ENCODE results near the gene WDR64.

The WDR64 gene

DNA sequence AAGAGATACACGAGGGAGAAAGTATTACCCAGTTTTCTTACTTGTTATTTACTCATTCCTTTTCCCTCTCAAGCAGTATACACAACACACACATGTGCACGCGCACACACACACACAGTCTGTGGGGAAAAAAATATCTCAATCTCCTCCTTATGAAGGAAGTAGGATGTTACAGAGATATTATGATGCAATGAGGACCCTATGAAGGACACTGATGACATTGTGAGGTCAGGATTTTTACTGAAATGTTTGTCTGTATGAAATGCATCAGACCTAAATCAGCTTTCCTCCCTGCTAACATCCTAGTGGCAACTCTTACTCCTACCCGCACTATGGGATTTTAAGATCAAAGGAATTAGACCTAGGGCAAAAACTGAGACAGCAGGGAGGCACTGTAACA lies at the start of gene WDR64:
TSS of gene WDR64 (plus strand) at position 270 of the 400 bp plus-strand sequence. CDS start 204 bp downstream, outside the sequence.
- DNase-seq (ENCODE audit: low read depth in 2 of 2) = no peak

DNA sequence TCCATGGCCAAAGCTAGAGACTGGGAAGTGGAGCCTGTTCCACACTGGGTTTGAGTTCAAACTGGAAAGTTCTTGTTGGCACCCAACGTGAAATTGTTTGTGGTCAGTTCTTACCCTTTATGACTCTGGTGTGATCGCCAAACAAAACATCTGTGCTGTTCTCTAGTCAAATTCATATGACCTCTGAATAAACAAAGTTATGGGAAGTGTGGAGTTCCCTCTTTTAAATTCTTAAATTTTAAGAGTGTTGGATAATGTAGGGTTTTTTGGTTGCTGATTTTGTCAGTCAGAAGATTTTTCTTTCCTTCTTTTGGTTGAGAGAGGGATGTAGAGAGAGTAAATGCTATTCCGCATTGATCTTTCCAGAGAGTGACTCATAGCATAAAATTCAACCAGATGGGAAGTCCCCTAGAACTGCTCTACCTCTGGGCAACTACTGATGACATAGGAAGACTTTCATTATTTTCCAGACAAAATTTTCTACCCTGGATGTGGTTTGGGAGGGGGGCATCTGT lies 48.3 kb upstream of the WDR64 start:
- no peak for DNase-seq (ENCODE audit: low read depth in 2 of 2)

DNA sequence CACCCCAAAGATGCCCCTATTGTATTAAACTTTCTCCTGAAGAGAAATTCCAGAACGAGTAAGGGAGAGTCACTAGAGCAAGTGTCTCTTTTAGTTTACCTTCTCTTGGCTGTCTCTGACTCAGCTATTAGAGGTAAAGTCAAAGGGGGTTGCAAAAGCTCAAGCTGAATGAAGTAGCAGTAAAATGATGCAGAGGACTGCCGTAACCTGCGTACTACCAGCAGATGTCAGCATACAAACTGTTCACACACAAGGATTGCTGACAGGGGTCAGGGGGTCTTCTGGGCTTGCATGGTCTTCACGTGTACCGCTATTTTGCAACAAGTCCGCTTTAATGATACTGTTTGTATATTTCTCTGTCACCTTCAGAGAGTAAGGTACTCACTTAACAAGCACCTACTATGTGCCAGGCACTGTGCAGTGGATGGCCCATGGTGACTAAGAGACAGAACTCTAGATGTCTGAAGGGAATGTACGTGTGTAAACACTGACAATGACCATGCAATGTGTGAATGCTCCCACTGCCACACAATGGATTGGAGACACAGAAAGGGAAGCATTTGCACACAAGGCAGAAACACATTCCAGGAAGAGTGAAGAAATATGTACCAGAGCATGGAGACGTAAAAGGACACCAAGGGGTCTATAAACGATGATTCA lies 46.8 kb upstream of the WDR64 start:
- DNase-seq (ENCODE audit: low read depth in 2 of 2) = no peak

- DNase-seq (ENCODE audit: low read depth in 2 of 2) = no peak
These were observed 45.5 kb upstream of the WDR64 start for GRCh38 chr1:241606544-241606943.

GRCh38 chr1:241607497-241607896 lies 44.6 kb upstream of the WDR64 start:
- DNase-seq (ENCODE audit: low read depth in 2 of 2) = no peak

DNA sequence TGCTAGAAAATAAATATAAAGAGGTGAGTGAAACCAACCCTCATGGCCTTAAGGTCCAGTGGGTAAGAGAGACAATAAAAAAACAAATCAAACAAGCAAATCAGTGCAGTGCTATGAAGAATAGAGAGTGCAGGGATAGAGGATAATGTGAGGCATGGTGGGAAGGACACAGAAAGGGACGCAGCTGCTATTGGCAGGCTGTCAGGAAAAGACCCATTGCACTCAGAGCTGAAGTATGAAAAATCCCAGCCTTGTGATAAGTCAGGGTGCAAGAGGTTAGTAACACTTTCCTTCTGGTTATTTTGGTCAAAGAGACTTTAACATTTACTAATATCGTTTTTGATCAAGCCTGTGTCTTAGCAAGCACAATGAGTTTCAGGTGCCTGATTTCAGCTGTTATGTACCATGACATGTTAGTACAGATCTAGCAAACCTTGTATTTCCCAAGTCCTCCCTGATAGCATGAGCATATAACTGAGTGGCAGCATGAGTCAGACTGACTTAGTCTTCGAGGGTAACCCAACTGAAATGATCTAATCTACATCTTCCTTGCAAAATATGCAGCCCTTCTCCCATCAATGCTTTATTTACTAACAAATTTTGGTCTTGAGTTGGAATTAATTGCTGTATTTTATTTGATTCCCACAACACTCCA lies 43.6 kb upstream of the WDR64 start:
- no peak for DNase-seq (ENCODE audit: low read depth in 2 of 2)

GRCh38 chr1:241610056-241610815 lies 41.8 kb upstream of the WDR64 start:
- no peak for DNase-seq (ENCODE audit: low read depth in 2 of 2)

DNA sequence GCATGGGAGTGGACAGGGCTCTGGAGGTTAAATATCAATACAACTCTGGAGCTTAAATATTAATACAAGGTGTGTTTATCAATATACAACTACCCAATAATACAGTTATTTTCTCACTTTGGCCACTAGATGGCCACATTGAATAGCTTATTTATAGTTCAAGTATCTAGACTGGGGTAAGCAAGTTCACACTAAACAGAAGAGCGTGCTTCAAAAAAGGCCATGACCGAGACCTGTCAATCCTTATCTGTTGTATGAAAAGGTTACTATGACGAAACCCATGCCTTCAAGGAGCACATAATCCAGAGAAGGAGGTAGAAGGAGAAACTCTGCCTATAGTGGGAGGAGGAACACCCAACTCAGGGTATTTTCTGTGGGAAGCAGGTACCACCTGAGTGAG lies 41.0 kb upstream of the WDR64 start:
- DNase-seq (ENCODE audit: low read depth in 2 of 2) = no peak

- DNase-seq (ENCODE audit: low read depth in 2 of 2) = no peak
These were observed 40.3 kb upstream of the WDR64 start for GRCh38 chr1:241611736-241612135.

- DNase-seq (ENCODE audit: low read depth in 2 of 2) = no peak
These were observed 39.3 kb upstream of the WDR64 start for GRCh38 chr1:241612533-241613477.

DNA sequence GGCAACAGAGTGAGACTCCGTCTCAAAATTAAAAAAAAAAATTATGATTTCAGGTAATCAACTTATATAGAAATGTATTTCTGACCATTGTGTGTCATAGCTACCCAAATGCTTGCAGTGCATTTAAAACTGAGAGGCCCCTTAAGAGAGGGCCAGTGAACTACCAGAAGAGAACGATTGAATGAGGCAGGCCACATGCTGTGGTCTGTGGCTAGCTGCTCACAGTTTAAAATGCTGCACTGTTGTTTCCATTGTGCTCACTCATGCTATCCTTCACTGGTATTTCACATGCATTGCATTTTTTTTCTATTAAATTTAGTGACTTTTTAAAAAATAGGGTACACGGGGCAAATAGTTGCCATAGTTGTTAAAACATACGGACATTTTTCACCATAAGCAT lies 37.9 kb upstream of the WDR64 start:
- no peak for DNase-seq (ENCODE audit: low read depth in 2 of 2)

DNA sequence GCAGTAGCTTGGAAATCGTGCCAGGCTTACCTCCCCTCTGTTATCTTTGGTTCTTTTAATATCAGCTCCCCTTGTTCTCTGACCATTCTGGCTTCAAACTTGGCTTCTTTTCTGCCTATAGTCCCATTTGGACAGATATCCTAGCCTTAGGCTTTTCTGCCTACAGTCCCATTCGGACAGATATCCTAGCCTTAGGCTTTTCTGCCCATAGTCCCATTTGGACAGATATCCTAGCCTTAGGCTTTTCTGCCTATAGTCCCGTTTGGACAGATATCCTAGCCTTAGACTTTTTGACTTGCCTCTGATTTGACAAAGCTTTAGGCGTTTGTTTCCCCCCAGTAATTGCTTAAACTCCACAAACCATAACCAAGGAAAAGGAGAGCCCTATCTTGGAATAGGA lies 37.5 kb upstream of the WDR64 start:
- DNase-seq (ENCODE audit: low read depth in 2 of 2) = no peak

- DNase-seq (ENCODE audit: low read depth in 2 of 2) = no peak
These were observed 36.8 kb upstream of the WDR64 start for GRCh38 chr1:241615043-241615974.

GRCh38 chr1:241617426-241617825 lies 34.7 kb upstream of the WDR64 start:
- DNase-seq (ENCODE audit: low read depth in 2 of 2) = no peak

DNA sequence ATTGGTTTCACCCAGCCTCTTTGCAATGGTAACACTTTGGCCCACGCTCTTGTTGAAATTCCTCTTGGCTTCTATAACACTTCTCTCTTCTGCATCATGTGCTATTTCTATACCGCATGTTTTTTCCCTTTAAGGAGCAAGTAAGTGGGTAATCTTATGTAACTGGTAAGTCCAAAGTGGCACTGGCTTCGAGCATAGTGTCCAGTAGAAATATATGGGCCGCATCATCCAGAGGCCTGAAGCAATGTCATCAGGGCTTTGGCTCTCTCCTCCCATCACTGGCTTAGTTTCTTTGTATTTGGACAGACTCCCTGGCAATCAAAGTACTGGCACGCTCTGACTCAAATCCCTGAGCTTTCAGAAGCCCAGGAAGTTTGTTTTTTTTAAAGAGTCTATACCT lies 29.4 kb upstream of the WDR64 start:
- no peak for DNase-seq (ENCODE audit: low read depth in 2 of 2)

- DNase-seq (ENCODE audit: low read depth in 2 of 2) = no peak
These were observed 27.1 kb upstream of the WDR64 start for GRCh38 chr1:241624935-241625334.

- DNase-seq (ENCODE audit: low read depth in 2 of 2) = no peak
These were observed 24.4 kb upstream of the WDR64 start for GRCh38 chr1:241627453-241628259.

DNA sequence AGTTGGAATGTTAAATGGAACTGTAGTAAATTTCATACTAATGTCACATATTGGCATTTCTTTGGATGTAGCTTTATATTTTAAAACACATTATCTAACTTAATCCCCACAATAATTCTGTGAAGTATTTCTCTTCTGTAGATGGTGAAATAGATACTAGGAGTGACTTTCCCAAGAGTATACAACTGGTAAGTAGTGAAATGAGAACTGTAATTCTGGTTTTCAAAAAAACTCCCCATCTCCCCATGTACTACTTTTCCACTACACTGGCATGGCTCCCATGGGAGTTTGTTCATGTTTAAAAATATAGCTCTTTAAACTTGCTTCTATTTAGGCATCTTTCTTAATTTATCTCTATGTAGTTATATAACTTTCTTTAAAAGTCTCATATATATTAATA lies 22.1 kb upstream of the WDR64 start:
- no peak for DNase-seq (ENCODE audit: low read depth in 2 of 2)

GRCh38 chr1:241630476-241630875 lies 21.6 kb upstream of the WDR64 start:
- DNase-seq (ENCODE audit: low read depth in 2 of 2) = no peak

- no peak for DNase-seq (ENCODE audit: low read depth in 2 of 2)
These were observed 21.2 kb upstream of the WDR64 start for GRCh38 chr1:241630899-241631298.

Data from stimulated activated CD8-positive, alpha-beta memory T cell treated with anti-CD3 and anti-CD28 coated beads, Interleukin-7, amount 100 ng/mL, for 4 hours (primary cell).